Measurements from ENCODE around the gene MLPH. TPM values are rescaled to one million over a fixed set of nuclear protein-coding genes. Genes with fewer than 3 reads are reported as not detected.

The MLPH gene
- total RNA-seq, 4 donors from 2014 or later, result 1.8 to 13.8 (median 10.8) TPM

DNA sequence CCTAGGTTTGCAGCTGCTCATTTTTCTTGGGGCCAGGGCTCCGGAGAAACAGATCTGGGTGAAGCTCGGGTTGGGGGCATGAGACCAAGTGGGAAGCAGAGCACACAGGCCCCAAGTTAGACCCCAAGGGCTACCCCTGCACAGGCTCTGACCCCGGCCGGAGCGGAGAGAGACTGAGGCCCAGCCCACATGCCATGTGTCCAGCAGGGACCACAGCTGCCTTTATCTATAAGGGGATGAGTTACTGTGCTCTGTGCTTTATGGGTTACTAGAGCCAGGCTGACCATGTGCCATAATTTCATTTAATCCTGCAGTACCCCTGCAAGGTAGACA, 49.0 kb downstream of the MLPH start:
- no peaks in the 10 kb centered on the region for H3K36me3 ChIP-seq
- peaks cover 0 to 12% (median 11%) of the 10 kb centered on the region in 3 donors for H3K4me1 ChIP-seq
- TF ChIP-seq, protein P1, sequence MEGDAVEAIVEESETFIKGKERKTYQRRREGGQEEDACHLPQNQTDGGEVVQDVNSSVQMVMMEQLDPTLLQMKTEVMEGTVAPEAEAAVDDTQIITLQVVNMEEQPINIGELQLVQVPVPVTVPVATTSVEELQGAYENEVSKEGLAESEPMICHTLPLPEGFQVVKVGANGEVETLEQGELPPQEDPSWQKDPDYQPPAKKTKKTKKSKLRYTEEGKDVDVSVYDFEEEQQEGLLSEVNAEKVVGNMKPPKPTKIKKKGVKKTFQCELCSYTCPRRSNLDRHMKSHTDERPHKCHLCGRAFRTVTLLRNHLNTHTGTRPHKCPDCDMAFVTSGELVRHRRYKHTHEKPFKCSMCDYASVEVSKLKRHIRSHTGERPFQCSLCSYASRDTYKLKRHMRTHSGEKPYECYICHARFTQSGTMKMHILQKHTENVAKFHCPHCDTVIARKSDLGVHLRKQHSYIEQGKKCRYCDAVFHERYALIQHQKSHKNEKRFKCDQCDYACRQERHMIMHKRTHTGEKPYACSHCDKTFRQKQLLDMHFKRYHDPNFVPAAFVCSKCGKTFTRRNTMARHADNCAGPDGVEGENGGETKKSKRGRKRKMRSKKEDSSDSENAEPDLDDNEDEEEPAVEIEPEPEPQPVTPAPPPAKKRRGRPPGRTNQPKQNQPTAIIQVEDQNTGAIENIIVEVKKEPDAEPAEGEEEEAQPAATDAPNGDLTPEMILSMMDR (IDR thresholded peaks at IDR 0.05), result no peak
- TF ChIP-seq POLR2AphosphoS5 (IDR thresholded peaks at IDR 0.05) (no peak), POLR2A (IDR thresholded peaks at IDR 0.05) (no peak)
- no peak overlapping the region for H3K4me3 ChIP-seq
- 100% methylated on average over 3 of the region's 5 CpGs; no CpG with 5 or more reads in 1 of the 2 donors for WGBS, 2 donors (ENCODE audit: low coverage in 1 of 2)
- no peaks in the 10 kb centered on the region for H3K9me3 ChIP-seq
- peaks cover 2% of the 10 kb centered on the region for H3K27me3 ChIP-seq
- H3K27ac ChIP-seq, result no peak overlapping the region
- ATAC-seq, result no peak

DNA sequence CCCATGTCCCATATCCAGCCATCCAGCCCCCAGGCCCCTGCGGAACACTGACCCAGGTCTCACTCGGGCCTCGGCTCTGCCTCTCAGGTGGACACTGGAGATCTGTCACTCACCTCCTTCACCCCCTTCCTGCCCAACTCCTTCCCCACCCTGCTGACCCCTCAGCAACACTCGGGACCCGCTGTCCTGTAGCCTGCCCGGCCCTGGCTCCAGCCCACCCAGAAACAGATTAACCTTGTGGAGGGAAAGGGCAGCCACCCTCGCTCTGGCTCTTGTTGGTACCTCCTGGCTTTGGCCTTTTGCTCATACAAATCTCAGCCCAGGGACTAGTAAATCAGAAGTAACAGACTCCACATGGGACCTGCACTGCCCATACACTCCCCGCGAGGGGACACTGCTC, 49.6 kb downstream of the MLPH start:
- Histone ChIP-seq H3K4me1 (peaks cover 0 to 17% (median 11%) of the 10 kb centered on the region in 3 donors), H3K9me3 (no peaks in the 10 kb centered on the region), H3K27me3 (peaks cover 6% of the 10 kb centered on the region), H3K27ac (no peak overlapping the region), H3K4me3 (no peak overlapping the region), H3K36me3 (no peaks in the 10 kb centered on the region)
- TF ChIP-seq POLR2AphosphoS5 (IDR thresholded peaks at IDR 0.05), result no peak
- TF ChIP-seq POLR2A (IDR thresholded peaks at IDR 0.05), result no peak
- TF ChIP-seq EP300 (IDR thresholded peaks at IDR 0.05), result no peak
- TF ChIP-seq, protein P1 (IDR thresholded peaks at IDR 0.05), result no peak
- 60% methylated on average over 1 of the region's 9 CpGs; no CpG with 5 or more reads in 1 of the 2 donors for WGBS, 2 donors (ENCODE audit: low coverage in 1 of 2)
- no peak for ATAC-seq

DNA sequence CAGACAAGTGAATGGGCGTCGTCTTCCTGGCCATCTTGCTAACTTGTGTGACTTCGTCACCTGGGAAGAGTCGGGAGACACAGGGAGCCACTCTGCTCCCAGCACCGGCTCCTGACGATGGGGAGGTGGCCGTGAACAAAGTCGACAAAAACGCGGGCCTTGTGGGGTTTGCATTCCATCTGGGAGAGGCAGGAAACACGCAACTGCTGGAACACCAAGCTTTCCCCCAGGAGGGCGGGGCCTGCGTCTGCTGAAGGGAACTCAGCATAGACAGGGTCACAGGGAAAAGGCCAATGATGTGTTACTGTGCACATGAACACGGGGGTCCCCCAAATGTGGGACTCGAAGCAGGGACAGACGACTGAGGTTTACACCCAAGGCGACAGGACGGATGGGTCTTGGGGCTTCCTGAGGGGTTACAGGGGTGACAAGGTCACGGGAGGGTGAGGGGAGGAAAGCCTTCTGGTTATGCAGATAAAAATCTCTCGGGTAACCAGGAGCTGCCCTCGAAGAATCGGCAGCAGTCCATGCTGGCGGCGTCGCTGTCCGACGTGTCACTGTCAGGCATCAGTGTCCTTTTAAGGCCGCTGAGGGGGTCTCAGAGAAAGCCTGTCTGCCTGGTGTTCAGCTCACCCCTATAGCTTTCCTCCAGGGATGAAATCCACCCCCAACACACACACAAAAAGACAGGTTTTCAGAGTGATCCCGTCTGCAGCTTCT, 51.1 kb downstream of the MLPH start:
- no peaks in the 10 kb centered on the region for H3K9me3 ChIP-seq
- 72 to 73% methylated on average over 9 to 20 of the region's 29 CpGs for WGBS, 2 donors (ENCODE audit: low coverage in 1 of 2)
- H3K4me3 ChIP-seq, result no peak overlapping the region
- ATAC-seq, result no peak
- H3K36me3 ChIP-seq, result no peaks in the 10 kb centered on the region
- peaks cover 0 to 17% (median 11%) of the 10 kb centered on the region in 3 donors for H3K4me1 ChIP-seq
- peaks cover 6% of the 10 kb centered on the region for H3K27me3 ChIP-seq
- TF ChIP-seq POLR2A (IDR thresholded peaks at IDR 0.05), result no peak
- no peak for TF ChIP-seq EP300 (IDR thresholded peaks at IDR 0.05)
- TF ChIP-seq, protein P1 (IDR thresholded peaks at IDR 0.05), result no peak
- no peak for TF ChIP-seq POLR2AphosphoS5 (IDR thresholded peaks at IDR 0.05)
- no peak overlapping the region for H3K27ac ChIP-seq

DNA sequence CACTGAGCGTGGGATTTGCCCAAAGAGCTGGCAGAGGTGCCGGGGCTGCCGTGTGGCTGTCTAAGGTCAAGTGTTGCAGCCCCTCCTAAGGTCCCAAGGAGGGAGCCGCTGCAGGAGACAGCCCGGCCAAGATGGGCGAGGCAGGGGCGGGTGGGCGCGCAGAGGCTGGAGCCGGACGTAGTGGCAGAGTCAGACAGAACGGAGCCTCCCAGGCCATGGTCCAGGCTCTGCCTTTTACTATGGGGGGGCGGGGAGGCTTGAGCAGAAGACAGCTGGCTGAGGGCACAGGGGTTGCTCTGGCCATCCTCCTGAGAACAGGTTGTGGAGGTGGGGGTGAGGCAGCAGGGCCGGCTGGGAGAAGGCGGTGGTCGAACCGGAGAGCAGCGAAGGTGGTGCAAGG, 51.9 kb downstream of the MLPH start:
- WGBS, 2 donors (ENCODE audit: low coverage in 1 of 2), result 93% methylated on average over 4 of the region's 18 CpGs; no CpG with 5 or more reads in 1 of the 2 donors
- Histone ChIP-seq H3K4me3 (no peak overlapping the region), H3K9me3 (no peaks in the 10 kb centered on the region), H3K27me3 (peaks cover 6% of the 10 kb centered on the region), H3K36me3 (no peaks in the 10 kb centered on the region), H3K27ac (no peak overlapping the region), H3K4me1 (peaks cover 0 to 17% (median 11%) of the 10 kb centered on the region in 3 donors)
- no peak for ATAC-seq
- TF ChIP-seq EP300 (IDR thresholded peaks at IDR 0.05) (no peak), POLR2AphosphoS5 (IDR thresholded peaks at IDR 0.05) (no peak), POLR2A (IDR thresholded peaks at IDR 0.05) (no peak)
- TF ChIP-seq, protein P1 (IDR thresholded peaks at IDR 0.05), result no peak

DNA sequence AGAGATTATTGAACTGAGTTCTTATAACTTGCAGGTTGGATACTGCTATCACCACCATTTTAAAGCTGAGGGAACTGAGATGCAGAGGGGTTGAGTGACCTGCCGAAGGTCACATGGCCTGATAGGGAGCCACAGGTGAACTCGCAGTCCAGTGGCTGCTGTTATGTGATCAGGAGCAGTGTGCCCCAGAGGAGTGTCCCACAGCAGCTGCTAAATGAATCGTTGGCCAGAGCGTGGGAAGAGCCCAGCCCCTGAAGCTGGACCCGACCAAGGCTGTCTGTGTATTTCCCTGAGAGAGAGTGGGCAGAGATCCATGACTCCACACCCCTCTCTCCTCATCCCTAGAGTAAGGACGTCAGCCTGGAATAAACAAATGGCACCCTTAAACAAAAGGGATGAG, 52.6 kb downstream of the MLPH start:
- no peak for ATAC-seq
- TF ChIP-seq EP300 (IDR thresholded peaks at IDR 0.05), result no peak
- TF ChIP-seq POLR2A (IDR thresholded peaks at IDR 0.05), result no peak
- Histone ChIP-seq H3K27me3 (peaks cover 6% of the 10 kb centered on the region), H3K4me3 (no peak overlapping the region), H3K27ac (no peak overlapping the region), H3K9me3 (no peaks in the 10 kb centered on the region), H3K36me3 (no peaks in the 10 kb centered on the region), H3K4me1 (peaks cover 0 to 17% (median 11%) of the 10 kb centered on the region in 3 donors)
- WGBS, 2 donors (ENCODE audit: low coverage in 1 of 2), result 47 to 58% methylated on average over 2 to 4 of the region's 6 CpGs
